H9 (cell line): ENCODE results near the gene BCL2L14. TPM values are rescaled to one million over a fixed set of nuclear protein-coding genes. Genes with fewer than 3 reads are reported as not detected.

Source experiments
- DNase-seq: peaks from one replicate; pipeline ENCODE4 v3.0.0-alpha.2; 2017
- H2AFZ ChIP-seq: one replicate; pipeline ENCODE4 v1.6.1; 2013; ENCODE audit warnings: mild to moderate bottlenecking, low read length, control low read depth, moderate library complexity
- H2AK5ac ChIP-seq: 2 replicates; pipeline ENCODE4 v1.6.1; 2013; ENCODE audit warnings: low read length, control low read depth, mixed read lengths; ENCODE audit not compliant: insufficient read length
- H2BK120ac ChIP-seq: one replicate; pipeline ENCODE4 v1.6.1; 2013; ENCODE audit warnings: low read depth, mild to moderate bottlenecking, low read length, control low read depth, inconsistent platforms; ENCODE audit not compliant: poor library complexity, severe bottlenecking
- H2BK12ac ChIP-seq: 2 replicates; pipeline ENCODE4 v1.6.1; 2013; ENCODE audit warnings: low read length, control low read depth, mixed read lengths, low read depth; ENCODE audit not compliant: insufficient read length
- H2BK15ac ChIP-seq: 2 replicates; pipeline ENCODE4 v1.6.1; 2013; ENCODE audit warnings: low read depth, low read length, control low read depth
- H2BK20ac ChIP-seq: one replicate; pipeline ENCODE4 v1.6.1; 2013; ENCODE audit warnings: low read depth, mild to moderate bottlenecking, low read length, control low read depth, inconsistent platforms; ENCODE audit not compliant: poor library complexity, severe bottlenecking
- H2BK5ac ChIP-seq: 2 replicates; pipeline ENCODE4 v1.6.1; 2013; ENCODE audit warnings: low read length, control low read depth, mixed read lengths; ENCODE audit not compliant: insufficient read length
- H3K14ac ChIP-seq: 2 replicates; pipeline ENCODE4 v1.6.1; 2013; ENCODE audit warnings: low read length, control low read depth; ENCODE audit not compliant: insufficient read depth
- H3K18ac ChIP-seq: 2 replicates; pipeline ENCODE4 v1.6.1; 2013; ENCODE audit warnings: low read depth, mild to moderate bottlenecking, mixed read lengths, low read length, control low read depth; ENCODE audit not compliant: insufficient read length
- H3K23ac ChIP-seq: 2 replicates; pipeline ENCODE4 v1.6.1; 2013; ENCODE audit warnings: low read length, control low read depth, mixed read lengths, low read depth; ENCODE audit not compliant: insufficient read length
- H3K23me2 ChIP-seq: 2 replicates; pipeline ENCODE4 v1.6.1; 2013; ENCODE audit warnings: low read depth, mild to moderate bottlenecking, mixed read lengths, low read length, control low read depth; ENCODE audit not compliant: insufficient read length, poor library complexity, severe bottlenecking
- H3K27ac ChIP-seq: 2 replicates; pipeline ENCODE4 v1.5.1; 2013; ENCODE audit warnings: low read length, control low read depth, mixed read lengths, low read depth; ENCODE audit not compliant: insufficient read length
- H3K27me3 ChIP-seq: 2 replicates; pipeline ENCODE4 v1.6.1; 2013; ENCODE audit warnings: low read length, control low read depth, inconsistent platforms; ENCODE audit not compliant: insufficient read depth
- H3K4ac ChIP-seq: 2 replicates; pipeline ENCODE4 v1.6.1; 2013; ENCODE audit warnings: low read depth, mild to moderate bottlenecking, control low read depth, inconsistent platforms, low read length, moderate library complexity
- H3K4me1 ChIP-seq: 2 replicates; pipeline ENCODE4 v1.6.1; 2013; ENCODE audit warnings: low read length, control low read depth, inconsistent platforms; ENCODE audit not compliant: insufficient read depth
- H3K4me2 ChIP-seq: 2 replicates; pipeline ENCODE4 v1.6.1; 2013; ENCODE audit warnings: low read length, control low read depth, mixed read lengths; ENCODE audit not compliant: insufficient read length, insufficient read depth
- H3K56ac ChIP-seq: 2 replicates; pipeline ENCODE4 v1.6.1; 2013; ENCODE audit warnings: low read depth, mild to moderate bottlenecking, mixed read lengths, low read length, control low read depth; ENCODE audit not compliant: insufficient read length
- H3K79me1 ChIP-seq: 2 replicates; pipeline ENCODE4 v1.6.1; 2013; ENCODE audit warnings: low read depth, mild to moderate bottlenecking, moderate library complexity, low read length, control low read depth, inconsistent platforms; ENCODE audit not compliant: insufficient read depth, poor library complexity, severe bottlenecking
- H3K79me2 ChIP-seq: 2 replicates; pipeline ENCODE4 v1.6.1; 2013; ENCODE audit warnings: low read length, control low read depth, inconsistent platforms; ENCODE audit not compliant: insufficient read depth
- H3K9ac ChIP-seq: 2 replicates; pipeline ENCODE4 v1.6.1; 2013; ENCODE audit warnings: low read length, control low read depth, mixed read lengths; ENCODE audit not compliant: insufficient read length; ENCODE audit errors: extremely low read depth
- H3K9me3 ChIP-seq: one replicate; pipeline ENCODE4 v1.6.1; 2013; ENCODE audit warnings: low read depth, low read length, inconsistent platforms; ENCODE audit not compliant: control insufficient read depth
- H3T11ph ChIP-seq: one replicate; pipeline ENCODE4 v1.6.1; 2013; ENCODE audit warnings: mild to moderate bottlenecking, low read length, control low read depth, inconsistent platforms
- H4K20me1 ChIP-seq: one replicate; pipeline ENCODE4 v1.6.1; 2013; ENCODE audit not compliant: control insufficient read depth, insufficient read length, insufficient read depth
- H4K5ac ChIP-seq: 2 replicates; pipeline ENCODE4 v1.6.1; 2013; ENCODE audit warnings: low read depth, mild to moderate bottlenecking, mixed read lengths, low read length, control low read depth; ENCODE audit not compliant: insufficient read length
- H4K8ac ChIP-seq: replicated peaks from 2 replicates; pipeline ENCODE4 v1.6.1; 2013; ENCODE audit warnings: low read length, control low read depth, mixed read lengths, low read depth; ENCODE audit not compliant: insufficient read length
- H4K91ac ChIP-seq: 2 replicates; pipeline ENCODE4 v1.6.1; 2013; ENCODE audit warnings: low read depth, mild to moderate bottlenecking, moderate library complexity, mixed read lengths, low read length, control low read depth; ENCODE audit not compliant: insufficient read length
- H3K27ac Mint-ChIP-seq, 3 experiments: 2 replicates in 2 of 3; 3 replicates in 1 of 3; pipeline ENCODE4 v1.8.0; 2020 to 2021; ENCODE audit warnings: mixed read lengths in 3 of 3, mild to moderate bottlenecking in 1 of 3, moderate library complexity in 1 of 3
- H3K27me3 Mint-ChIP-seq: 2 replicates; pipeline ENCODE4 v1.8.0; 2021; ENCODE audit warnings: low read depth, mild to moderate bottlenecking, moderate library complexity, mixed read lengths
- H3K36me3 Mint-ChIP-seq, 3 experiments: 2 replicates in 2 of 3; 3 replicates in 1 of 3; pipeline ENCODE4 v1.8.0; 2020 to 2021; ENCODE audit warnings: low read depth in 3 of 3, mixed read lengths in 3 of 3; ENCODE audit not compliant: insufficient read depth in 1 of 3
- H3K4me1 Mint-ChIP-seq, 2 experiments: 2 replicates each; pipeline ENCODE4 v1.8.0; 2020; ENCODE audit warnings: mixed read lengths in 2 of 2
- H3K4me3 Mint-ChIP-seq, 2 experiments: 2 replicates in 1 of 2; 3 replicates in 1 of 2; pipeline ENCODE4 v1.8.0; 2020 to 2021; ENCODE audit warnings: mild to moderate bottlenecking in 2 of 2, mixed read lengths in 2 of 2, moderate library complexity in 1 of 2
- H3K9me3 Mint-ChIP-seq, 2 experiments: 2 replicates in 1 of 2; 3 replicates in 1 of 2; pipeline ENCODE4 v1.8.0; 2020; ENCODE audit warnings: mild to moderate bottlenecking in 2 of 2, mixed read lengths in 2 of 2, moderate library complexity in 1 of 2
- CTCF ChIP-seq: fragments of 200-600 bp; sonication (generic); conservative IDR thresholded peaks from 3 replicates; pipeline ENCODE4 v1.8.0; 2021; ENCODE audit warnings: antibody characterized with exemption, mild to moderate bottlenecking
- WGBS: extraction: QIAGEN DNeasy Blood & Tissue Kit; methylation state at CpG from one replicate; pipeline ENCODE4 v1.1.7; 2013; ENCODE audit warnings: missing lambda C conversion rate, low lambda C conversion rate, mixed read lengths; ENCODE audit not compliant: insufficient read length; ENCODE audit errors: extremely low coverage; 5-methylcytosine and 5-hydroxymethylcytosine counted together
- total RNA-seq: library from RNA; stranded (reverse); gene quantifications from 2 replicates; pipeline ENCODE4 v1.2.1, GENCODE V29; 2021

Gene BCL2L14
- total RNA-seq, 1 experiment from 2014 or later: 0.28 TPM

GRCh38 chr12:12047682-12048081, 23.1 kb upstream of the BCL2L14 start:
- no peak overlapping the region for H2BK120ac ChIP-seq
- WGBS: no CpG with 5 or more reads among the region's 3 CpGs

More at GRCh38 chr12:12047682-12048081, 23.1 kb upstream of the BCL2L14 start:
- no peaks in the 10 kb centered on the region for H3K27me3 Mint-ChIP-seq
- no peaks in the 10 kb centered on the region for H3K36me3 Mint-ChIP-seq
- no peaks in the 10 kb centered on the region for H3K79me1 ChIP-seq
- H3T11ph ChIP-seq: no peak overlapping the region
- H2BK20ac ChIP-seq: no peak overlapping the region
- H3K27ac ChIP-seq: no peak overlapping the region
- H3K4me1 ChIP-seq: no peaks in the 10 kb centered on the region
- no peaks in the 10 kb centered on the region for H3K9me3 ChIP-seq
- no peaks in the 10 kb centered on the region for H3K79me2 ChIP-seq
- H2BK5ac ChIP-seq: no peak overlapping the region
- H3K27me3 ChIP-seq: no peaks in the 10 kb centered on the region
- H3K14ac ChIP-seq: no peak overlapping the region
- H3K4me1 Mint-ChIP-seq: no peaks in the 10 kb centered on the region
- no peak overlapping the region for H2BK12ac ChIP-seq
- no peak for DNase-seq
- H3K9me3 Mint-ChIP-seq: no peaks in the 10 kb centered on the region; a peak in 1 of 5 replicates
- H4K20me1 ChIP-seq: no peaks in the 10 kb centered on the region
- no peak overlapping the region for H4K91ac ChIP-seq
- H2BK15ac ChIP-seq: no peak overlapping the region
- no peaks in the 10 kb centered on the region for H3K23me2 ChIP-seq
- no peak overlapping the region for H3K4me2 ChIP-seq
- H2AK5ac ChIP-seq: no peak overlapping the region
- no peak overlapping the region for H3K4ac ChIP-seq
- H4K8ac ChIP-seq: no peak overlapping the region
- H3K56ac ChIP-seq: no peak overlapping the region
- no peak overlapping the region for H3K9ac ChIP-seq
- no peak overlapping the region for H3K18ac ChIP-seq
- no peak overlapping the region for H4K5ac ChIP-seq
- H2AFZ ChIP-seq: no peak overlapping the region
- H3K23ac ChIP-seq: no peak overlapping the region
- TF ChIP-seq CTCF: no peak
- H3K4me3 Mint-ChIP-seq: no peak overlapping the region
- H3K27ac Mint-ChIP-seq: no peak overlapping the region
